Activated CD4-positive, alpha-beta T cell treated with anti-CD3 and anti-CD28 coated beads for 4 hours (primary cell): ENCODE results near the gene BCAS1.
"Not testable (repeated sequence)": the region's sequence is repeated elsewhere in the genome, so short reads cannot be mapped to it uniquely, and the experiment has no call there.

Source experiments
- DNase-seq, 2 donors: peaks; one replicate each; pipeline ENCODE4 v3.0.0-alpha.2; 2020

The BCAS1 gene

DNA sequence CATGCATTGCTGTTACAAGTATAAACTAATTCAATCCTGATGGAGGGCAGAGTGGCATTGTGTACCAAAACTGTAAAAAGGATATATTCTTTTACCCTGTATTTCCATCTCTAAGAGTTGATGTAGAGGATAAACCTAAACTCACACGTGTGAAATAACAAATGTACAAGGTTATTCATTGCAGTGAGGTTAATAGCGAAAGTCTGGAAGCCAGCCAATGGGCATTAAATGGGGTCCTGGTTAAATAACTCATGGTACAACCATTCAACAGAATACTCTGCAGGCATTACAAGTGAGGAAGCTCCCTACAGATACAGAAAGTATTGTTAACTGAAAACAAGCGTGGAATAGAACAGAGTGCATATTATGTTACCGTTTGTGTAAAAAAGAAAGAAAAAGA, 56.9 kb downstream of the BCAS1 start:
- DNase-seq, result no peak

GRCh38 chr20:54011346-54011745, 59.0 kb downstream of the BCAS1 start:
- no peak for DNase-seq

GRCh38 chr20:54006216-54006615, 64.2 kb downstream of the BCAS1 start:
- not testable (repeated sequence) for DNase-seq

DNA sequence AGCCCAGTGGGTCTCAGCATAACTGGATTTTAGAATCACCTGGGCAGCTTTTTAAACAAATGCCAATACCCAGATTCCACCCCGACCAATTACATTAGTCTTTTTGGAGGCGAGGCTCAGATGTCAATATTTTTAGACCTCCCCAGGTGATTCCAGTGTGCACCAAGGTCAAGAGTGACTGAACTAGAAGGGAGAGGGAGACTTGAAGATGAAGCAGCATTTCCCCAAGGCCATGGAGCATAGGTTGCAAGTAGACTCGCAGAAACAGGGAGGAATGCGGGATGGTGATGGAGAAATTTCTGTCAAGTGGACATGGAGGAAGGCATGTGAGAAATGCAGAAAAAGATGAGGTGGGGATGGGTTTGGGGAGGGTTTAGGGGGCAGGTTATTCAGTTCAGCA, 64.9 kb downstream of the BCAS1 start:
- no peak for DNase-seq

GRCh38 chr20:54004445-54004844, 65.9 kb downstream of the BCAS1 start:
- no peak for DNase-seq

- DNase-seq, result no peak
These were observed 67.7 kb downstream of the BCAS1 start for GRCh38 chr20:54002741-54003140.

- no peak for DNase-seq
These were observed 68.3 kb downstream of the BCAS1 start for GRCh38 chr20:54002056-54002575.

DNA sequence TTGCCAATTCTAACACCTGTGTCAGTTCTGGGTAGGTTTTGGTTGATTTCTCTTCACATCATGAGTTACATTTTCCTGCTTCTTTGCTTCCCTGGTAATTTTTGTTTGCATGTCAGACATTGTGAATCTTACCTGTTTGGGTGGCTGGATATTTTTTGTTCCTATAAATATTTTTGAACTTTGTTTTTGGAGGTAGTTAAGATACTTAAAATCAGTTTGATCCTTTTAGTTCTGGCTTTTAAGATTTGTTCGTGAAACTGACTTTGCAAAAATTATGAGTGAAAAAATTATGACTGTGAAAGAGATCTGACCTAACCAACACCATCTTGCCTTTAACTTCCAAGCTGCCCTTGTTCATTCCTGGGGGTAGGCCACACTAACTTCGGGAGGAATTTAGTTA, 69.5 kb downstream of the BCAS1 start:
- DNase-seq, result no peak

DNA sequence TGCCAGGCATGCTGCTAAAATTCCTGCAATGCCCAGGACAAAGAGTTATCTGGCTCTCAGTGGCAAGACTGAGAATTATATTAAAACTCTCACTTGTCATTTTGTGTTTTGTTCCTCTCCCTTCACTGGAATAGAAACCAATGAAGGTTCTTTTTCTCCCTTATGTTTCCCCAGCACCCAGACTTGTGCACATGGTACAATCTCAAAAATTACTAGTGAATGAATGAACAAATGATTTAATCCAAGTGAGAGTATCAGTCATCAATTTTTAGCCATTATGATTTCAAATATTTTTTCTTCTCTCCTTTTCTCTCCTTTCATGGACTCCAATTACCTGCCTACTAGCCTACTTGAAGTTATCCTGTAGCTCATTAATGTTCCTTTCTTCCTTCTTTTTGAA, 70.1 kb downstream of the BCAS1 start:
- DNase-seq, result no peak

DNA sequence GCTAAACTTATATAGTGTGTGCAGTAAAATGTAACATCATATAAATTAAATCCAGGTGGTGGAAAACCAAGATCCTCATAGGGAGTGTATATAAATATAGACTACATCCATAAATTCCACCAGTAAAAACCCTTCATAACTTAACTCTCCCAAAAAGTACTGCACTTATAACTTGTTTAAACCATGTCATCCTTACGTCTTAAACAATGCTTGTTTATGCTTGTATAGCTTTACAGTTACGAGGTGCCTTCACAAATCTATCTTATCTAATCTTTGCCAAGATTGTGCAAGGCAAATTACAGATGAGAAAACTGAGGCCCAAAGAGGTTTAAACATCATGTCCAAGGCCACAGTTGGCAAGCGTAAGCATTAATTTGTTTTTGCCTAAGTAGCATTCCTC, 71.3 kb downstream of the BCAS1 start:
- no peak for DNase-seq

- DNase-seq, result no peak
These were observed 73.6 kb downstream of the BCAS1 start for GRCh38 chr20:53996584-53997486.

DNA sequence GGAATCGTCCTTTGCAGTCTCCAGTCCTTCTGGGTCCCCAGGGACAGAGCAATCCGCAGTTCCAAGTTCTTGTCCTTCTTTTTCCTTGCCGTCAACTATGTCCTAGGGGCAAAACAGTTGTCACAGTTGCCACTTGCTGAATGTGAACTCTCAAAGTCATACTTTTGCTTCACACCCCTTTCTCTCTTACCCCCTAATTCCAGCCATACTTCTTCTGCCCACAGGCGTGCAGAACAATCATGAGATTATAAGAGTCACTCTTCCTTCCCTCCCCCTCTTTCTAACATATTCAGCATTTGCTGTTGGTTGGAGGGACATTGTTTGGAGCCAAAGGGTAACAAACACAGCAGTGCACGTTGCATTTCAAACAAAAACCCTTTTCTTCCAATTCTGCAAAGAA, 74.4 kb downstream of the BCAS1 start:
- DNase-seq, result no peak

DNA sequence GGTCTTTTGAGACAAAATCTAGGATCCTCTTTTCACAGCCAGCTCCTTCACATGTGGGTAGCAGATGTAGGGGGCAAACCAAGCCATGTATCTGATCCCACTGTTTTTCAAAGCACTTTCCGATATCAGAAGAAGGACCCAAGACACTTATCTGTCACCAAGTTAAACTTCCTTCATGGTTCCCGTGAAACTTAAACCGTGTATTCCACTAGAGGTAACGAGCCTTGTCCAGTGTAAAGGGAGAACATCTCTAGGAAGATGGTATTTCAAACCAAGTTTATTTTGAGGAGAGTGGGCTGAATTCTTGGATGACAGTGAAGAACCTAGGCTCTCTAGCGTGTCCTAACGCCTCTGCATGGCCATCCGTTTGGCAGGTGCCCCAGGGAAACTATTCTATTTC, 76.3 kb downstream of the BCAS1 start:
- no peak for DNase-seq

DNA sequence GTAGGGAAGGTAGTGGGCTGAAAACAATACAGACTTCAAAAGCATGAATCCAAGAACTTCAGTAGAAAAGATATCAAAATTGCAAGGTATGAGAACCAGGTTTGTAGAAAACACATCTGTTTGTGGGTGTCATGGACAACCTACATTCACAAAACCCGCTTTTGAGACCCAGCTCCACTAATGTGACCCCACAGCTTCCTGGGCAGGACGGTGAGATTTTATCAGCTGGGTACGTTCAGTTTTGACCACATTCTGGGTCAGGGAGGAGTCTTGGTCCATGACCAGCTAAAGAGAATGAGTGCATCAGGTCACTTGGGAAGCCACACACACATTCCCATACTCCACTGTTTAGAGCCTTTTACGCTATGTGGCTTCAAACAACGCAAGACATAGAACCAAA, 77.1 kb downstream of the BCAS1 start:
- no peak for DNase-seq

DNA sequence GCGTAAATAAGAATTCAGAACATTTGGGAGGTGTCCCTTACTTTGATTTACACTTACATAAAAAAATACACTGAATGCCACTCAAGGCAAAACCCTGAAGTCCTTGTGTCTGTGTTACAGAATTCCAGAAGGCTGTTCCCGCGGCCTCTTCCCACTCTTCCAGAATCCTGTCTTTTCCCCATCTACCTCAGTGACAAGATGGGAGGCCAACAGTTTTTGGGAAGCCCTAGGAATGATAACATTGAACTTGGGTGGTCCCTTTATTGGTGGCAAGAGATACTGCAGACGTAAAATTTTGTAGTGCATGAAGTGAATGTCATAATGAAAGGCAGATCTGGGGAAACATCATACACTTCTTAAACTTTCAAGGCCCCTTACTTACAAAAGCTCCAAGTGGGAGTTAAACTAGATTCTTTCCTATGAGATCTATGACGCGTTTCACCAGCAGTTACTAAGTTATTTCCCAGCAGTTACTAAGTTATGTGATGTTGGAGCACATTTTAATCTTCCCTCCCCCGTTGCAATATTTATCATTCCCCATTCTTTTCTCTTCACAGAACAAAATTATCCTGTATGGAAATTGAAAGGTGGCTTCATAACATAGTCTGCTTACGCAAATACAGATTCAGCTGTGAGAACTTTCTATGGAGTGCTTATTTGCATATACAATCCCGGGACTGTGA, 79.5 kb downstream of the BCAS1 start:
- DNase-seq, result no peak

DNA sequence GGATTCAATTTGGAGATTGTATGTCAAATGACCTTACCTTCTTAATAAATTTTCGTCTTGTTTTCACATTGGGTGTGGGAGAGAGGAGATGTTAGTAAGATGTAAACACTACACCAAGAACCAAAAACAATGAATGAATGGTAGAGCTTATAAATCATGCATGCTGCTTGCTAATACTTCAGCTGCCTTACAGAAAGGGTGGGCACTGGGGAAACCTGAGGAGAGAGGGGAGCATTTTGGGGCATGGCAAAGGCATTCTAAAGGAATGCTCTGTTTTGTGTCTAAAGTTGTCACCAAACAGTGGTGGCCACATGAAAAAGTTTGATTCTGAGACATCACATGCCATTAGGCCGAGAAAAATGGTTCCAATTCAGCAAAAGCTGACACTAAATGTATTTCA, 80.4 kb downstream of the BCAS1 start:
- no peak for DNase-seq

- DNase-seq, result no peak
These were observed 81.0 kb downstream of the BCAS1 start for GRCh38 chr20:53989401-53989800.

GRCh38 chr20:53986037-53986650, 84.2 kb downstream of the BCAS1 start:
- no peak for DNase-seq

DNA sequence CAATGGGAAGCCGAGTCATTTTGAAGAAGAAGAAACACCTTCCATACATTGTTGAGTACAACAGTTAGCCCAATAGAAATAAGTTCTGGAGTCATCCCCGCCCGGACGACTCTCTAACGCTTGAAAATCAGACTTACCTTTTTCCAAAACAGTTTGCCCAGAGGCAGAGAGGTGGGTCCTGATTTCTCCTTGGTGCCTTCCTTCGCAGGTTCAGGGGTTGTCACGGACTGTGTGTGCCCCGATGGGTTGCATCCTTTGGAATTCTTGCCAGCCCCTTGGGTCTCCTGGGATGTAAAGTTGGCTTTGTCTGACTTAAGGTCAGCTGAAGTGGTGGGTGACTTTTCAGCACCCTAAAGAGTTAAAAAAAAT, 85.3 kb downstream of the BCAS1 start:
- DNase-seq, result no peak

DNA sequence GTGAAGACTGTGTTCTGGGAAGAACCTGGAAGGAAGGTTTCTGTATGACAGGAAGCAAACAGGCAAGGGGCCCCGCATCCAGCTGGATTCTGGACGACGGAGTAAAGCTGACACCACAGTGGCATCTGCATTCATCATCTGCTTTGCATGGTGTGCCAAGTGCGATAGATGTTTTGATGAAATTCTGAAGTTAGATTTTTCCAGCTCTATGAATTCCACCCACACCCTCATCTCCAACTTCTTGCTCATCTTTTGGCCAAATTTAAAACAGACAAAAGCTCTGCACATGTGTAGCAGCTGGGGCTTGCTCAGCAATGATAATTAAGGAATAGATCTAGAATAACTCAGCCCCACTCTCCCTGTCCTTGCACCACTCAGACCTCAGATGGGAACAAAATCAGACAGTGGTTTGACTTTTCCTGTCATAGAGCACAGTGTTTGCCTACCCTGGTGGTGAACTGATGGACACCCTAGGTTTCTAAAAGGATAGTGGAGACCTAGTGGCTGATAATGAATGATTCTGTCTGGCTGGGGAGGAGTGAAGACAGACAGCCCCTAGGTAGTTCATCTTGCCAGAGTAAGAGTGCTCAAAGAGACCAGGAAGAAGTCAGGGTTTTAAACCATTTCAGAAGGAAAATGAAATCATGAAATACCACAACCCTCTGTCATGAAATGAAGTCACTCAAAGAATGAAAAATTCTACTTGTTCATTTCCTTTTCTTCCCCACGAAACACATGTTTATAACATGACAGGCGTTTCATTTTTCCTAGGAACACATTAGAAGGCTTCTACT, 85.8 kb downstream of the BCAS1 start:
- DNase-seq, result no peak

DNA sequence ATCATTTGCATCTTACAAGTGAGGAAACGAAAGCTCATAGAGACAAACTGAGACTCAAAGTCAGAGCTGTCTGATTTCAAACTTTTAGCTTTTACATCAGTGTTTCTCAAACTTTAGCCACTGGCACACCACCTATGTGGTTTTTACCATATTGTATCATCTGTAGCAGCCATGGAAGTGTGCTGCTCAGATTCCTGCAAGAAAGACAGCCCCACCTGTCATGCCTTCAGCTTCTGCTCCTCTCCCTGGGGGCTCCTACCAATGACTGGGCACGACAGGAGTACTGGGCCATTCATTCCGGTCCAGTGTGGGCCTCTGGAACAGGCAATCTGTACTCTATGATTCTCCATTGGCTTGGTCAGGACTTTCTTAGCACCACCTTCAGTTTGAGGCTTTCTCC, 87.0 kb downstream of the BCAS1 start:
- no peak for DNase-seq

DNA sequence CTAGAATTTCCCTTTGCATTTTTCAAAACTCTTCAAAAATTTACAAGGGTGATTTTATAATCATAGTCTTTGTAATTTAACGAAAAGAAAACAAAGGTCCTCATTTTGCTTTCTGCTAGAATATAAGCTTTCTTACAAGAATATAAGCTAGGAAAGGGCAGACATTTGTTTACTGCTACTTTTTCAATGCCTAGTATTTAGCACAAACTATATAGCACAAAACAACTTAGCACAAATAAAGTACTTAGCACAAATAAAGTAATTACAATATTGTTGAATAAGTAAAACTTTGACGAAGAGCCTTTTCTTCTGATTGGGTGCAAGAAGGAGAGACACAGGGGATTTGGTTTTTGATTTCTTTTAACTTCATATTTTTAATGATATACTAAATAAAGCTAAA, 87.8 kb downstream of the BCAS1 start:
- DNase-seq, result no peak
